PFSK-1 (cell line): ENCODE measurements around the gene TNRC6B.

ENCODE experiments used
- FOXP2 ChIP-seq: optimal IDR thresholded peaks from 2 replicates; pipeline ENCODE3; 2011; ENCODE audit warnings: borderline replicate concordance, control low read depth, inconsistent platforms; ENCODE audit not compliant: insufficient read depth; ENCODE audit errors: extremely low read length, extremely low read depth
- POLR2AphosphoS5 ChIP-seq: IDR thresholded peaks from 2 replicates; pipeline ENCODE4 v1.6.1; 2012; ENCODE audit warnings: low read depth, mild to moderate bottlenecking, control low read depth, low read length, moderate library complexity
- REST ChIP-seq, 2 experiments: IDR thresholded peaks; 2 replicates each; pipeline versions ENCODE4 v1.6.1 to v1.8.0; 2011 to 2012; ENCODE audit warnings: low read depth in 2 of 2, low read length in 2 of 2, control low read depth in 1 of 2, inconsistent platforms in 1 of 2, mild to moderate bottlenecking in 1 of 2, moderate library complexity in 1 of 2; ENCODE audit not compliant: insufficient read depth in 1 of 2
- SIN3A ChIP-seq: IDR thresholded peaks from 2 replicates; pipeline ENCODE4 v1.6.1; 2012; ENCODE audit warnings: mild to moderate bottlenecking, low read length, moderate library complexity, borderline replicate concordance; ENCODE audit not compliant: insufficient read depth
- TAF1 ChIP-seq: IDR thresholded peaks from 2 replicates; pipeline ENCODE4 v1.6.1; 2012; ENCODE audit warnings: low read length, control low read depth, borderline replicate concordance; ENCODE audit not compliant: insufficient read depth

Gene TNRC6B

GRCh38 chr22:40340044-40340443, 162.3 kb downstream of the TNRC6B start:
- TF ChIP-seq REST (IDR thresholded peaks at IDR 0.05; ENCODE audit: insufficient read depth in 1 of 2, low read depth in 2 of 2, low read length in 2 of 2) (no peak), TAF1 (no peak), FOXP2 (no peak), POLR2AphosphoS5 (no peak), SIN3A (no peak)

- TF ChIP-seq SIN3A (no peak), REST (IDR thresholded peaks at IDR 0.05; ENCODE audit: insufficient read depth in 1 of 2, low read depth in 2 of 2, low read length in 2 of 2) (no peak), FOXP2 (no peak), POLR2AphosphoS5 (no peak), TAF1 (no peak)
Measured at GRCh38 chr22:40341604-40342003, 163.9 kb downstream of the TNRC6B start.

GRCh38 chr22:40342521-40342920, 164.8 kb downstream of the TNRC6B start:
- TF ChIP-seq SIN3A (no peak), TAF1 (no peak), FOXP2 (no peak), POLR2AphosphoS5 (no peak), REST (IDR thresholded peaks at IDR 0.05; ENCODE audit: insufficient read depth in 1 of 2, low read depth in 2 of 2, low read length in 2 of 2) (no peak)

- TF ChIP-seq SIN3A (no peak), TAF1 (no peak), FOXP2 (no peak)
Measured at GRCh38 chr22:40345271-40345670, 167.5 kb downstream of the TNRC6B start.

GRCh38 chr22:40345815-40346184, 168.1 kb downstream of the TNRC6B start:
- TF ChIP-seq SIN3A (no peak), REST (IDR thresholded peaks at IDR 0.05; ENCODE audit: insufficient read depth in 1 of 2, low read depth in 2 of 2, low read length in 2 of 2) (no peak), FOXP2 (no peak), TAF1 (no peak), POLR2AphosphoS5 (no peak)
